GM12864 (cell line): ENCODE measurements around the gene MACROD2.

Source experiments
- DNase-seq: peaks from one replicate; pipeline ENCODE4 v3.0.0-alpha.2; 2011; ENCODE audit warnings: low read depth
- H3K4me3 ChIP-seq: 2 replicates; pipeline ENCODE4 v1.5.1; 2011; ENCODE audit warnings: mild to moderate bottlenecking, low read depth, low read length, control low read depth
- TF ChIP-seq, protein P1 (sequence below): IDR thresholded peaks from 2 replicates; pipeline ENCODE4 v1.5.1; 2011; ENCODE audit warnings: low read depth, mild to moderate bottlenecking, moderate library complexity, low read length, control low read depth, inconsistent platforms; ENCODE audit errors: missing control alignments

MACROD2 gene

DNA sequence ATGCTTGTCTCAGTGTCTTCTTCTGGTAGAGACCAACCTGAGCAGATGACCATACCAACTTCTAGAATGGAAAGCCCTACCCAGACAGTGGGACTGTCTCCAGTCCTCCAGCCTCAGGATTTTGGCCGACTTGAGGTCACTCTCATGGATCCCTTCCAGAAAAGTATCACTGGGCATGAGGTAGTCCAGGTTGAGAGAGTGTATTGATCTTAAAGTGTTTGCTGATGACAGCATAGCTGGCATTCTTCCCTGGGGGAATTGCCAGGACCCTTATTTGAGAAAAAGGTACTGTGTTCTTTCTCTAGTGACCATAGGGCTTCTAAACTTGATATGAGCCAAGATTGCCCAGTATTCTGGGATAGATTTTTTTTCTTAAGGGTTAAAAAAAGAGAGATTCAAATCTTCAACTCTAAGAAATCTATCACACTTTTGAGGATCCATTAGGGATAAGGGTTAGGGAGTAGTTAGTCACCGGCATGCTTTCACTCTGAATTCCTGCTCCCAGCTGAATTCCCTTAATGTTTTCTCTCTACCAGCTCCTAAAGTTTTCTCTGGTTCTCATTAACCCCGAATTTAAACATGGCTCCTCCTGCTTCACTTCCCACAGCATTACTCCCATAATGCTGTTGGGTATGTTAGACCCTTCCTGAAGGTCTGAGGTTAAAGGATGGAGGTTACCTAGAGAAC, 415.7 kb downstream of the MACROD2 start:
- TF ChIP-seq, protein P1, sequence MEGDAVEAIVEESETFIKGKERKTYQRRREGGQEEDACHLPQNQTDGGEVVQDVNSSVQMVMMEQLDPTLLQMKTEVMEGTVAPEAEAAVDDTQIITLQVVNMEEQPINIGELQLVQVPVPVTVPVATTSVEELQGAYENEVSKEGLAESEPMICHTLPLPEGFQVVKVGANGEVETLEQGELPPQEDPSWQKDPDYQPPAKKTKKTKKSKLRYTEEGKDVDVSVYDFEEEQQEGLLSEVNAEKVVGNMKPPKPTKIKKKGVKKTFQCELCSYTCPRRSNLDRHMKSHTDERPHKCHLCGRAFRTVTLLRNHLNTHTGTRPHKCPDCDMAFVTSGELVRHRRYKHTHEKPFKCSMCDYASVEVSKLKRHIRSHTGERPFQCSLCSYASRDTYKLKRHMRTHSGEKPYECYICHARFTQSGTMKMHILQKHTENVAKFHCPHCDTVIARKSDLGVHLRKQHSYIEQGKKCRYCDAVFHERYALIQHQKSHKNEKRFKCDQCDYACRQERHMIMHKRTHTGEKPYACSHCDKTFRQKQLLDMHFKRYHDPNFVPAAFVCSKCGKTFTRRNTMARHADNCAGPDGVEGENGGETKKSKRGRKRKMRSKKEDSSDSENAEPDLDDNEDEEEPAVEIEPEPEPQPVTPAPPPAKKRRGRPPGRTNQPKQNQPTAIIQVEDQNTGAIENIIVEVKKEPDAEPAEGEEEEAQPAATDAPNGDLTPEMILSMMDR = no peak
- DNase-seq = no peak
- no peak overlapping the region for H3K4me3 ChIP-seq

GRCh38 chr20:14412065-14412681, 416.9 kb downstream of the MACROD2 start:
- TF ChIP-seq, protein P1 = no peak
- DNase-seq = no peak
- H3K4me3 ChIP-seq = no peak overlapping the region

DNA sequence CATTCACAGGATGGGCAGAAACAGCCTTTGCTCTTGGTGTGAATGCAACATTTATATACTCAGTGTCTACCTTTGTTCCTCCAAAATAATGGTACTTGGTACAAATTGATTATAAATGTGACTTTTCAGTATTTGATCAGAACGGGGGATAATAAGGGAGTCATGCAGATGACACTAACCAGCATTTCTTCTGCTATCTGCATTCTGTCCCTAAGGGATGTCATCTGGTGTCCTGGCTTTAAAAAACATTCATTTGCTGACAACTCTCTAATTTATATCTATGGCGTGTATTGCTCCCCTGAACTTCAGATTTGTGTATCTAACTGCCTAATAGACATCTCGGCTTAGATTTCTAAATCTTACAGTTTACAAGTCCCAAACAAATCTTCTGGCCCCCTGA, 418.5 kb downstream of the MACROD2 start:
- no peak overlapping the region for H3K4me3 ChIP-seq
- TF ChIP-seq, protein P1 = no peak
- DNase-seq = no peak

GRCh38 chr20:14414560-14414959, 419.2 kb downstream of the MACROD2 start:
- TF ChIP-seq, protein P1 = no peak
- no peak for DNase-seq
- H3K4me3 ChIP-seq = no peak overlapping the region

GRCh38 chr20:14415467-14415866, 420.2 kb downstream of the MACROD2 start:
- TF ChIP-seq, protein P1 = no peak

DNA sequence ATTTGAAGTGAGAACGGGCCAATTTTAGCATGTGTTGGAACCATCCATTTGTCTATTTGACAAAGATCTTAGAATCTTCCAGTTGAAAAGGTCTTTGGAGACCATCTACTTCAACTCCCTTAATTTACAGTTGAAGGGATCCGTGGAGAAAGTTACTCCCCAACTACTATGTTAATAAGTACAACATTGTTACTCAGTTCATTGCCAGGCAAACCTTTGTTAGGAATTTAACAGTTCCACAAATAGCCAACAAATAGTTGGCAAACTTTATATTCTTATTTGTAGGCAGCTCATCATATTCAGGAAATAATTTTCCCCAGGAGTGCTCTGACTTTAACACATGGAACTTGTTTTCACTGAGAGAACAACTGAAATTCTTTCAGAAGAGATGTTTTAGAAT, 423.1 kb downstream of the MACROD2 start:
- no peak overlapping the region for H3K4me3 ChIP-seq
- TF ChIP-seq, protein P1 = no peak
- DNase-seq = no peak

More at GRCh38 chr20:14415467-14415866, 420.2 kb downstream of the MACROD2 start:
- no peak overlapping the region for H3K4me3 ChIP-seq
- DNase-seq = no peak

DNA sequence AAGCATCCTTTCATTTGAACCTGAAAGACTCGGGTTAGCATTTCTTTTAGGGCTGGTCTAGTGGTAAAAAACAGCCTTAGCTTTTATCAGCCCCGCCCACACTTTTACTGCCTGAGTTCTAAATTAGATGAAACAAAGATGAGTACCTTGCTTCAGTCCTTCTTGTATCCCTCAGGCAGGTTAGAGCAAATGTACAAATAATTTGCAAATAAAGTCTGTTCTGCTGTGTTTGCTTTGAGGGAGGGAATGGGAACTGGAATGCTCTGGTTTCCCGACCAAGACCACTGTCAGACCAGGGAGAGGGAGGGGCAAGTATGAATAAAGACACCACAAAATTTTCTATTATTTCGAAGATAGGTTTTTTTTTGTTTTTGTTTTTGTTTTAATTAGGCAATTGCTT, 427.6 kb downstream of the MACROD2 start:
- no peak for DNase-seq
- TF ChIP-seq, protein P1 = no peak
- H3K4me3 ChIP-seq = no peak overlapping the region
